Glutamatergic neuron (in vitro differentiated cells): ENCODE data around the gene GPX3. TPM values are rescaled to one million over a fixed set of nuclear protein-coding genes. Genes with fewer than 3 reads are reported as not detected.

Experiments
- DNase-seq: peaks from one replicate; pipeline ENCODE4 v3.0.0; 2022
- H3K27ac Mint-ChIP-seq: one replicate; pipeline ENCODE4 v1.8.0; 2020; ENCODE audit warnings: mild to moderate bottlenecking, mixed read lengths, inconsistent platforms; ENCODE audit not compliant: unreplicated experiment
- H3K27me3 Mint-ChIP-seq: one replicate; pipeline ENCODE4 v1.8.0; 2020; ENCODE audit warnings: mild to moderate bottlenecking, moderate library complexity, mixed read lengths, inconsistent platforms; ENCODE audit not compliant: unreplicated experiment
- H3K36me3 Mint-ChIP-seq: one replicate; pipeline ENCODE4 v1.8.0; 2020; ENCODE audit warnings: mild to moderate bottlenecking, mixed read lengths, inconsistent platforms; ENCODE audit not compliant: unreplicated experiment
- H3K4me1 Mint-ChIP-seq: one replicate; pipeline ENCODE4 v1.8.0; 2020; ENCODE audit warnings: mild to moderate bottlenecking, low read depth, mixed read lengths, inconsistent platforms; ENCODE audit not compliant: unreplicated experiment
- H3K4me3 Mint-ChIP-seq: one replicate; pipeline ENCODE4 v1.8.0; 2020; ENCODE audit warnings: mild to moderate bottlenecking, mixed read lengths, inconsistent platforms; ENCODE audit not compliant: unreplicated experiment
- H3K9me3 Mint-ChIP-seq: one replicate; pipeline ENCODE4 v1.8.0; 2020; ENCODE audit warnings: mild to moderate bottlenecking, moderate library complexity, mixed read lengths, inconsistent platforms; ENCODE audit not compliant: unreplicated experiment
- total RNA-seq: library from RNA; stranded (reverse); fragmentation: NEBNext Ultra II Directional; extraction: Animal tissue kit (Norgen Biotek cat#: 25700); gene quantifications from one replicate; pipeline ENCODE4 v1.2.1, GENCODE V29; 2021; ENCODE audit not compliant: unreplicated experiment
- TF ChIP-seq, protein P1 (sequence below): fragments of 200-600 bp; sonication (generic); IDR thresholded peaks from one replicate; pipeline ENCODE4 v1.5.0; 2021; ENCODE audit not compliant: partially characterized antibody, unreplicated experiment

Gene GPX3
- total RNA-seq, 1 donor from 2014 or later, result 20.4 TPM

DNA sequence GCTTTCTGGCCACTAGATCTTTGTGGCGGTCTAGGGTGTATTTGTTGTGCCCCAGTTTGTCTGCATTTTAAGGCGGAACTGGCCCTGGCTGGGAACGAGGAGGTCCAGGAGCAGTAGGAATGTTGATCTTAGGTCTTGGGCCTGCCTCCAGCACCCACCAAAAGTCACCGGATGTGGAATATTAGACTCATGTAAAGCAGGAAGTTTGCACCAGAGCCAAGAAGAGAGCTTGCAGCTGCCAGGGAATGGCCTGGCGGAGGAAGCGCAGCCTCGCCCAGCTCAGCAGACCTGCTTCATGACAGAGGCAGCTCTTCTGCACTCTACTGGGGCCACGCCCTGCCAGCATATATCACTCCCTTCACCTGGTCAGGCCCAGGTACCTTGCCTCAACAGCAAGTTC lies 3.3 kb downstream of the GPX3 start:
- Mint-ChIP-seq H3K27me3 (peaks cover 5% of the 10 kb centered on the region), H3K27ac (no peak overlapping the region), H3K4me1 (peaks cover 6% of the 10 kb centered on the region), H3K4me3 (no peak overlapping the region), H3K9me3 (peaks cover 3% of the 10 kb centered on the region), H3K36me3 (no peaks in the 10 kb centered on the region)
- TF ChIP-seq, protein P1, sequence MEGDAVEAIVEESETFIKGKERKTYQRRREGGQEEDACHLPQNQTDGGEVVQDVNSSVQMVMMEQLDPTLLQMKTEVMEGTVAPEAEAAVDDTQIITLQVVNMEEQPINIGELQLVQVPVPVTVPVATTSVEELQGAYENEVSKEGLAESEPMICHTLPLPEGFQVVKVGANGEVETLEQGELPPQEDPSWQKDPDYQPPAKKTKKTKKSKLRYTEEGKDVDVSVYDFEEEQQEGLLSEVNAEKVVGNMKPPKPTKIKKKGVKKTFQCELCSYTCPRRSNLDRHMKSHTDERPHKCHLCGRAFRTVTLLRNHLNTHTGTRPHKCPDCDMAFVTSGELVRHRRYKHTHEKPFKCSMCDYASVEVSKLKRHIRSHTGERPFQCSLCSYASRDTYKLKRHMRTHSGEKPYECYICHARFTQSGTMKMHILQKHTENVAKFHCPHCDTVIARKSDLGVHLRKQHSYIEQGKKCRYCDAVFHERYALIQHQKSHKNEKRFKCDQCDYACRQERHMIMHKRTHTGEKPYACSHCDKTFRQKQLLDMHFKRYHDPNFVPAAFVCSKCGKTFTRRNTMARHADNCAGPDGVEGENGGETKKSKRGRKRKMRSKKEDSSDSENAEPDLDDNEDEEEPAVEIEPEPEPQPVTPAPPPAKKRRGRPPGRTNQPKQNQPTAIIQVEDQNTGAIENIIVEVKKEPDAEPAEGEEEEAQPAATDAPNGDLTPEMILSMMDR, result no peak
- no peak for DNase-seq

DNA sequence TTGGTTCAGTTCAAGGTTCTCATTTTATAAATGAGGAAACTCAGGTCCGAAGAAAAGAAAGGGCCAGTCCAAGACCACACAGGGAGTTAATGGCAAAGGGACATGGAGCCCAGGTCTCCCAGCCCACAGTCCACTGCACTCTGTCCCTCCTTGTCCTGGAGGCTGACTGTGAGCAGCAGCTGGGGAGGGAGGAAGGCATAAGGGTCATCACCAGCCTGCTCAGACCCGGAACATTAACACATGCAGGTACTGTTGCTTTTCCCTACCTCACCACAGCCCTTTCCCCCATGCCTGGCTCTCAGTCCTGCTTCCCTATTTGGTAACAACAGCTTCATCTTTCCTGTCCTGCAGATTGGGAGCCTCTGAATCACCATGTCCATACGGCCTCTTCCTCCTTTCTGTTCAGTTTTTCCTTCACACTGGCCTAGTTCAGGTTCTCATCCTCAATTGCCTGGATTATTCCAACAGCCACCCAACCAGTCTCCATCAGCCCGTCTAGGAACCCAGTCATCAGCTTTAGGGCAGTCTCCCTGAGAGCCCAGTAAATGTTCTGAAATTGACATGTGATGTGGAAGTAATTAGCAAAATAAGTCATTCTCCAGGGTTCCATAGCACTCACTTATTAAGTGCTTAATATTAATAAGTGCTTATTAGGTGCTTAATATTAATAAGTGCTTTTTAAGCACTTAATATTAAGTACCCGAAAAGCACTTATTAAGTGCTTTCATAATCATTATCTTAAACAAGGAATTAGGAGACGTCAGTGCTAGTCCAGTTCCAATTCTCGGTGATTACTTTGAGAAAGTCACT lies 4.3 kb downstream of the GPX3 start:
- Mint-ChIP-seq H3K36me3 (no peaks in the 10 kb centered on the region), H3K27ac (no peak overlapping the region), H3K4me3 (no peak overlapping the region), H3K27me3 (peaks cover 5% of the 10 kb centered on the region), H3K9me3 (peaks cover 3% of the 10 kb centered on the region), H3K4me1 (no peaks in the 10 kb centered on the region)
- no peak for DNase-seq
- TF ChIP-seq, protein P1, result no peak

DNA sequence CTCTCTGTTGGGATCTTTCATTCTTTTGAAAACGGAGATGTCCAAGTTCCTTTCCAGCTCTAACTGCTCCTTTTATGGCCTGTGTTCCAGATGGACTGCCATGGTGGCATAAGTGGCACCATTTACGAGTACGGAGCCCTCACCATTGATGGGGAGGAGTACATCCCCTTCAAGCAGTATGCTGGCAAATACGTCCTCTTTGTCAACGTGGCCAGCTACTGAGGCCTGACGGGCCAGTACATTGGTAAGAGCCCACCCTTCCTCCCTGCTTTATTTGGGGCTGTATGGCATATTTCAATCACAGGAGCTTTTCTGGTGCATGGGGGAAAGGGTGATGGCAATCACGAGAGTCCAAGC lies 4.8 kb downstream of the GPX3 start:
- TF ChIP-seq, protein P1, result no peak
- Mint-ChIP-seq H3K4me1 (no peaks in the 10 kb centered on the region), H3K9me3 (peaks cover 3% of the 10 kb centered on the region), H3K36me3 (no peaks in the 10 kb centered on the region), H3K27me3 (peaks cover 5% of the 10 kb centered on the region), H3K4me3 (no peak overlapping the region), H3K27ac (no peak overlapping the region)
- no peak for DNase-seq

DNA sequence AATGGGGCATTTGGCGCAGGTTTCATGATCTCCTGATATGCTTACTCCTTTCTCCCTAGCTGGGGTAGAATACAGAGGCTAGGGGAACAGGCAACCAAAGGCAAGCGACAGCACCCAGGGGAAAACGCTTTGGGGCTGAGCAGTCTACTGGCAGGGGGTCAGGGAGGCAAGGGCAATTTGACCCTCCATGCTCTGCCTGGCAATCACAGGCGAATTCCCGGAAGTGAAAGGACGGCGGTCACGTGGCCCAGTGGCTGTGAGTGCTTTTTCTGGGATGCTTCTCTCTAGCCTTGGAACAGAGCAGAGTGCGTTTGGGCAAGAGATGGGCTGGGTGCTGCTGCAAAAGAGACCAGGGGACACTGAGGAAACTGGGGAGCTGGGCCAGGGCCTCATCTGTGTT lies 5.7 kb downstream of the GPX3 start:
- TF ChIP-seq, protein P1, result no peak
- peaks cover 3% of the 10 kb centered on the region for H3K9me3 Mint-ChIP-seq

DNA sequence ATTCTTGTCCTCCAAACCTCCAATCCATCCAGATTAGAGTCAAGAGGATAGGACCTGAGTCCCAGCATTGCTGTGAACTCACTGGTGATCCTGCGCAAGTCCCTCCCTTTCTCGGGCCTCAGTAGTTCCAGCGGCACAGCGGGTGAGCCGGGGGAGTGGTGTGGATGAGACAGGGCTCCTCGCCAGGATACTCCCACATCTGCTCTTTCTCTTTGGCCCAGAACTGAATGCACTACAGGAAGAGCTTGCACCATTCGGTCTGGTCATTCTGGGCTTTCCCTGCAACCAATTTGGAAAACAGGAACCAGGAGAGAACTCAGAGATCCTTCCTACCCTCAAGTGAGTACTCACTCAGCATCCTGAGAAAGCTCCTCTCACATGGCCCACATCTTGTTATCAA lies 6.3 kb downstream of the GPX3 start:
- TF ChIP-seq, protein P1, result no peak
- H3K36me3 Mint-ChIP-seq, result no peaks in the 10 kb centered on the region
- no peak overlapping the region for H3K4me3 Mint-ChIP-seq
- H3K27me3 Mint-ChIP-seq, result peaks cover 5% of the 10 kb centered on the region
- peaks cover 3% of the 10 kb centered on the region for H3K9me3 Mint-ChIP-seq
- H3K4me1 Mint-ChIP-seq, result no peaks in the 10 kb centered on the region
- no peak for DNase-seq
- H3K27ac Mint-ChIP-seq, result no peak overlapping the region

More for the DNA sequence above, 5.7 kb downstream of the GPX3 start:
- H3K4me3 Mint-ChIP-seq, result no peak overlapping the region
- no peak for DNase-seq
- H3K27me3 Mint-ChIP-seq, result peaks cover 5% of the 10 kb centered on the region
- no peak overlapping the region for H3K27ac Mint-ChIP-seq
- H3K36me3 Mint-ChIP-seq, result no peaks in the 10 kb centered on the region
- no peaks in the 10 kb centered on the region for H3K4me1 Mint-ChIP-seq
